Stimulated activated CD4-positive, alpha-beta T cell treated with anti-CD3 and anti-CD28 coated beads, Interleukin-12 subunit alpha, Interleukin-12 subunit beta, amount 100 ng/mL, for 48 hours (primary cell): ENCODE results near the gene SH3PXD2B.
A peak's percentile ranks its signal among the peaks of the same experiment; 100 is the strongest.
"Not testable (repeated sequence)": the region's sequence is repeated elsewhere in the genome, so short reads cannot be mapped to it uniquely, and the experiment has no call there.

Experiments used
- DNase-seq, 3 donors: peaks; one replicate each; pipeline ENCODE4 v3.0.0-alpha.2; 2020; ENCODE audit warnings: low read depth in 2 of 3, low spot score in 1 of 3

Gene SH3PXD2B

GRCh38 chr5:172305380-172305779 is 148.9 kb downstream of the SH3PXD2B start:
- DNase-seq, result no peak

GRCh38 chr5:172303572-172304335 is 150.6 kb downstream of the SH3PXD2B start:
- no peak for DNase-seq

- DNase-seq, result no peak
These were observed 151.2 kb downstream of the SH3PXD2B start for GRCh38 chr5:172303162-172303561.

GRCh38 chr5:172302047-172302710 is 152.1 kb downstream of the SH3PXD2B start:
- no peak for DNase-seq

GRCh38 chr5:172299916-172300439 is 154.3 kb downstream of the SH3PXD2B start:
- DNase-seq, result no peak

- DNase-seq, result no peak
These were observed 159.5 kb downstream of the SH3PXD2B start for GRCh38 chr5:172294831-172295230.

GRCh38 chr5:172293745-172294342 is 160.5 kb downstream of the SH3PXD2B start:
- DNase-seq, result no peak

GRCh38 chr5:172293054-172293744 is 161.1 kb downstream of the SH3PXD2B start:
- DNase-seq, result peak; percentile 34 to 61 (median 42)

- DNase-seq, result not testable (repeated sequence)
These were observed 162.5 kb downstream of the SH3PXD2B start for GRCh38 chr5:172291837-172292236.

GRCh38 chr5:172288465-172288864 is 165.9 kb downstream of the SH3PXD2B start:
- no peak for DNase-seq

- not testable (repeated sequence) for DNase-seq
These were observed 167.2 kb downstream of the SH3PXD2B start for GRCh38 chr5:172287140-172287539.

- DNase-seq, result no peak
These were observed 168.8 kb downstream of the SH3PXD2B start for GRCh38 chr5:172285226-172286143.

GRCh38 chr5:172284611-172284980 is 169.7 kb downstream of the SH3PXD2B start:
- DNase-seq, result no peak

GRCh38 chr5:172283862-172284610 is 170.3 kb downstream of the SH3PXD2B start:
- DNase-seq, result peak; percentile 57 to 75 (median 58)

- DNase-seq, result peak; percentile 51 to 73 (median 53)
These were observed 171.1 kb downstream of the SH3PXD2B start, which contains the start of gene UBTD2 for GRCh38 chr5:172283020-172283861. Gene UBTD2, minus strand, starts transcription at chr5:172283764. Its CDS starts 99 bp downstream, at chr5:172283665.

GRCh38 chr5:172282272-172283019 is 171.9 kb downstream of the SH3PXD2B start:
- DNase-seq, result no peak

- DNase-seq, result no peak
These were observed 173.0 kb downstream of the SH3PXD2B start for GRCh38 chr5:172281346-172281745.

- DNase-seq, result no peak
These were observed 173.4 kb downstream of the SH3PXD2B start for GRCh38 chr5:172280929-172281328.
